ENCODE results near the gene ASL. TPM values are rescaled to one million over a fixed set of nuclear protein-coding genes. Genes with fewer than 3 reads are reported as not detected.
"Not testable (repeated sequence)": the region's sequence is repeated elsewhere in the genome, so short reads cannot be mapped to it uniquely, and the experiment has no call there.

ASL gene
- polyA plus RNA-seq, 4 donors: 13.8 to 37.4 (median 29.1) TPM

GRCh38 chr7:66072208-66072607, 3.4 kb upstream of the ASL start:
- not testable (repeated sequence) for DNase-seq (ENCODE audit: low read depth in 4 of 4, low spot score in 3 of 4)

- DNase-seq (ENCODE audit: low read depth in 4 of 4, low spot score in 3 of 4): no peak
Observed at GRCh38 chr7:66076462-66077329, 1.1 kb downstream of the ASL start.

- DNase-seq (ENCODE audit: low read depth in 4 of 4, low spot score in 3 of 4): no peak
Observed at GRCh38 chr7:66078067-66078466, 2.4 kb downstream of the ASL start.

GRCh38 chr7:66082083-66082482, 6.5 kb downstream of the ASL start:
- no peak for DNase-seq (ENCODE audit: low read depth in 4 of 4, low spot score in 3 of 4)

DNA sequence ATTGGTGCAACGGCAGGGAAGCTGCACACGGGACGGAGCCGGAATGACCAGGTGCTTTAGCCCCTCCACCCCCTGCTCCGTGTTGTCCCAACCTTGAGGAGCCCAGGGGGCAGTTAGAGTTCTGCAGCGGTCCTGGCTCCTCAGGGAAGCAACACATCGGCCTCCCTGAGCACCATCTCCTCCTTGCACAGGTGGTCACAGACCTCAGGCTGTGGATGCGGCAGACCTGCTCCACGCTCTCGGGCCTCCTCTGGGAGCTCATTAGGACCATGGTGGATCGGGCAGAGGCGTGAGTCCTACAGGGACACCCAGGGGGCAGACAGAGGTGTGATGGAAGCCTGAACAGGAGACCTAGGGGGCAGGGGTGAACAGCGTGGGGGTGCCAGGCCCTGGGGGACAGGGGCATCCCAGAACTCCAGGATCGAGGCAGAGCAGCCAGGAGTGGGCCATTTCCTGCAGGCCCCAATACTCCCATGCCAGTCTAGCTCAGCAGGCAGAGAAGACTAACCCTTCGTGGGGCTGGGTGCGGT, 7.3 kb downstream of the ASL start:
- DNase-seq (ENCODE audit: low read depth in 4 of 4, low spot score in 3 of 4): no peak

DNA sequence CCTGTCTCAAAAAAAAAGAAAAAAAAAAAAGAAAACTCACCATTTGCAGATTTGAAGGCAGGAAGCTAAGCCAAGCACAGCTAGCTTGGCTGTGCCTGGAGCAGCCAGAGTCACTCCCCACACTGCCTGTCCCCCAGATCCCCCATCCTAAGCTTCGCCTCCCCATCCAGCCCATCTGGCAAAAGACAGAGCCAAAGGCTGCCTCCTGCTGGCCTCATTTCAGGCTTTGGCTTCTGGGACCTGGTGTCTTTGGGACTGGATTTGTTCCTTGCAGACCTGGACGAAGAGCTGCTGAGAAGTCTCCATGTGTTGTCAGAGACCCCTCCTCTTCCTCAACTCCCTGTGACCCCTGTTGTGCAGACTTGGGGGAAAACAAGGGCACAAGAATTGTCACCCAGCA, 8.1 kb downstream of the ASL start:
- no peak for DNase-seq (ENCODE audit: low read depth in 4 of 4, low spot score in 3 of 4)

DNA sequence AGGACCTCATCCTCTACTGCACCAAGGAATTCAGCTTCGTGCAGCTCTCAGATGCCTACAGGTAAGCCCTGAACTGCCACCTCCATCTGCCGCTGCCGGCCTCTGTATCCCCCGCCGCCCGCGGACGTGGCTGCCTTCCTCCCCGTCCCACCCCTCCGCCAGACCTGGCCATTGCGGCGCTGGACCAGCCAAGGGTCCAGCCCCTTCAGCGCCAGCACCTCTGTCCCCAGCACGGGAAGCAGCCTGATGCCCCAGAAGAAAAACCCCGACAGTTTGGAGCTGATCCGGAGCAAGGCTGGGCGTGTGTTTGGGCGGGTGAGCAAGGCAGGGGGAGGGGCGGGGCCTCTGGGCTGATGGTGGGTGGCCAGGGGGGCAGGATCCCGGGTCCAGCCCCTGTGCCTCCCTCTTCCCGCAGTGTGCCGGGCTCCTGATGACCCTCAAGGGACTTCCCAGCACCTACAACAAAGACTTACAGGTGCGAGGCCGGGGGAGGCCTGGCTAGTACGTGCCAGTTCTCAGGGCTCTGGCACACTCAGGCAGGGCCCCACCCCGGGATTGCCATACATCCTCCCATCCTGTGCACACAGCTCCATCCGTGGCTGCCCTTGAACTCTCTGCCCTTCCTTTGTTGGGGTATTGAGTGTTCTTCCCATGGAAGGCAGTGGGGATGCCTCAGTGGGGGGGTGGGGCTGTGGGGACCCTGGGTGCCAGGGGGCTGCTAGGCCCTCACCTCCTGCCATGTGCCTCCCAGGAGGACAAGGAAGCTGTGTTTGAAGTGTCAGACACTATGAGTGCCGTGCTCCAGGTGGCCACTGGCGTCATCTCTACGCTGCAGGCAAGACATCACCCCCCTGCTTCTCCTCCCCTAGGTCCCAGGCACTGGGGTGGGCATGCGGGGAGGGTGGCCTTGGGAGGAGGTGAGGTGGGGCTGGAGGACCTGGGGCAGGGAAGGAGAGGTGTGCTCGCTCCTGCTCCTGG, 13.5 kb downstream of the ASL start:
- no peak for DNase-seq (ENCODE audit: low read depth in 4 of 4, low spot score in 3 of 4)

DNA sequence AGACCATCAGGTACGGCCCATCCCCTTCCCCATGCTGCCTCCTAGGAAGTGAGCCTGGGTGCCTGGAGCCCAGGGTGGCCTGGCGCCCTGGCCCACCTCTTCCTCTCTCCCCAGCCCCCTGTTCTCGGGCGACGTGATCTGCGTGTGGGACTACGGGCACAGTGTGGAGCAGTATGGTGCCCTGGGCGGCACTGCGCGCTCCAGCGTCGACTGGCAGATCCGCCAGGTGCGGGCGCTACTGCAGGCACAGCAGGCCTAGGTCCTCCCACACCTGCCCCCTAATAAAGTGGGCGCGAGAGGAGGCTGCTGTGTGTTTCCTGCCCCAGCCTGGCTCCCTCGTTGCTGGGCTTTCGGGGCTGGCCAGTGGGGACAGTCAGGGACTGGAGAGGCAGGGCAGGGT, 17.0 kb downstream of the ASL start:
- no peak for DNase-seq (ENCODE audit: low read depth in 4 of 4, low spot score in 3 of 4)

DNA sequence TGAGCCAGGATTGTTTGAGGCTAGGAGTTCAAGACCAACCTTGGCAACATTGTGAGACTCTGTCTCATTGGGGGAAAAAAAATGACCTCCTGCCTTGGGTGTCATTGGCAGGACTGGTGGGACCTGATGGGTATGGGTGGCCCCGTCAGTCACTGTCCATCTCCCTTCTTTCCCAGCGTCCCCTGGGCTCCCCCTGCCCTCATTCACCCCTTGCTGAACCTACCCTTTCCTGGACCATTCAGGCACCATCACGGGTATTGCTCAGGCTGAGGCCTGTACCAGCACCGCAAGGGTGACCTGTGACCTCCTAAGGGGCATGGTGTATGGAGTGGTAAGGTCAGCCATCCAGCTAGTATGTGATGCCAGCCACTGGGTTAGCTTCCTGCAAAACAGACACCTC, 19.4 kb downstream of the ASL start:
- no peak for DNase-seq (ENCODE audit: low read depth in 4 of 4, low spot score in 3 of 4)

DNA sequence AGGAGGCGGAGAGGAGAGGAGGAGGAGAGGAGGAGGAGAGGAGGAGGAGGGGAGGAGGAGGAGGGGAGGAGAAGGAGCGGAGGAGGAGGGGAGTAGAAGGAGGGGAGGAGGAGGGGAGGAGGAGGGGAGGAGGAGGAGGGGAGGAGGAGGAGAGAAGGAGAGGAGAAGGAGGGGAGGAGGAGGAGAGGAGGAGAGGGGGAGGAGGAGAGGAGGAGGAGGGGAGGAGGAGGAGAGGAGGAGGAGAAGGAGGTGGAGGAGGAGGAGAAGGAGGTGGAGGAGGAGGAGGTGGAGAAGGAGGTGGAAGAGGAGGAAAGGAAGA, 23.6 kb downstream of the ASL start:
- DNase-seq (ENCODE audit: low read depth in 4 of 4, low spot score in 3 of 4): no peak

DNA sequence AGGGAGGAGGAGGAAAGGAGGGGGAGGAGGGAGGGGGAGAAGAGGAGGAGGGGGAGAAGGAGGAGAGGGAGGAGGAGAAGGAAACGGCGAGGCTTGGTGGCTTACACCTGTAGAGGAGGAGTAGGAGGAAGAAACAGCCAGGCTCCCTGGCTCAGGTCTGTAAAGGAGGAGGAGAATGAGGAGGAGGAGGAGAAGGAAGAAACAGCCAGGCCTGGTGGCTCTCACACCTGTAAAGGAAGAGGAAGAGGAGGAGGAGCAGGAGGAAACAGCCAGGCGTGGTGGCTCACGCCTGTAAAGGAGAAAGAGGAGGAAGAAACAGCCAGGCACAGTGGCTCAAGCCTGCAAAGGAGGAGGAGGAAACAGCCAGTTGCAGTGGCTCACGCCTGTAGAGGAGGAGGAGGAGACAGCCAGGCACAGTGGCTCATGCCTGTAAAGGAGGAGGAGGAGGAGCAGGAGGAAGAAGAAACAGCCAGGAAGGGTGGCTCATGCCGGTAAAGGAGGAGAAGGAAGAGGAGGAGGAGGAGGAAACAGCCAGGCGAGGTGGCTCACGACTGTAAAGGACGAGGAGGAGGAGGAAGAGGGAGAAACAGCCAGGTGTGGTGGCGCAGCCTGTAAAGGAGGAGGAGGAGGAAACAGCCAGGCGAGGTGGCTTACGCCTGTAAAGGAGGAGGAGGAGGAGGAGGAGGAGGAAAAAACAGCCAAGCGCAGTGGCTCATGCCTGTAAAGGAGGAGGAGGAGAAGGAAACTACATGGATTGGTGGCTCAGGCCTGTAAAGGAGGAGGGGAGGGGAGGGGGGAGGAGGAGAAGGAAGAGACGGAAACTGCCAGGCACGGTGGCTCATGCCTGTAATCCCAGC, 24.2 kb downstream of the ASL start:
- DNase-seq (ENCODE audit: low read depth in 4 of 4, low spot score in 3 of 4): peak; percentile 68 to 74 (median 72)

DNA sequence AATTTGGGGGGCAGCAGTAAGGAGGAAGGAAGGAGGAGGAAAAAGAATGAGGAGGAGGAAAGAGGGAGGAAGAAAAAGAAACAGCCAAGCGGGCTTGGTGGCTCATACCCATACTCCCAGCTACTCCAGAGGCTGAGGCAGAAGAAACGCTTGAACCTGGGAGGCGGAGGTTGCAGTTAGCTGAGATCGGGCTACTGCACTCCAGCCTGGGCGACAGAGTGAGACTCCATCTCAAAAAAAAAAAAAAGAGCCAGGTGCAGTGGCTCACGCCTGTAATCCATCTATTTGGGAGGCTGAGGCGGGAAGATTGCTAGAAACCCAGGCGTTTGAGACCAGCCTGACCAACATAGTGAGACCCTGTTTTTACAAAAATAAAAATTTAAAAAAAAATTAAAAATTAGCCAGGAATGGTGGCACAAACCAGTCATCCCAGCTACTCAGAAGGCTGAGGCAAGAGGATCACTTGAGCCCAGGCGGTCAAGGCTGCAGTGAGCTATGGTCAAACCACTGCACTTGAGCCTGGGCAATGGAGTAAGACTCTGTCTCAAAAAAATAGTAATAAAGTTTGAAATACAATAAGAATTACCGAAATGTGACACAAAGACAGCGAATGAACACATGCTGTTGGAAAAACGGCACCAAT, 24.9 kb downstream of the ASL start:
- no peak for DNase-seq (ENCODE audit: low read depth in 4 of 4, low spot score in 3 of 4)

DNA sequence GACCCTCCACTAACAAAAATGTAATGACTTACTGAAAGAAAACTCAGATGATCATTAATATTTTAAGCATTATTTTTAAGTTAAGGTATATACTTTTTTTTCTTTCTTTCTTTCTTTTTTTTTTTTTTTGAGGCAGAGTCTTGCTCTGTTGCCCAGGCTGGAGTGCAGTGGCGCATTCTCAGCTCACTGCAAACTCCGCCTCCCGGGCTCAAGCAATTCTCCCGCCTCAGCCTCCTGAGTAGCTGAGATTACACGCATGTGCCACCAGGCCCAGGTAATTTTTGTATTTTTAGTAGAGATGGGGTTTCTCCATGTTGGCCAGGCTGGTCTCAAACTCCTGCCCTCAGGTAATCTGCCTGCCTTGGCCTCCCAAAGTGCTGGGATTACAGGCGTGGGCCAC, 26.5 kb downstream of the ASL start:
- not testable (repeated sequence) for DNase-seq (ENCODE audit: low read depth in 4 of 4, low spot score in 3 of 4)

DNA sequence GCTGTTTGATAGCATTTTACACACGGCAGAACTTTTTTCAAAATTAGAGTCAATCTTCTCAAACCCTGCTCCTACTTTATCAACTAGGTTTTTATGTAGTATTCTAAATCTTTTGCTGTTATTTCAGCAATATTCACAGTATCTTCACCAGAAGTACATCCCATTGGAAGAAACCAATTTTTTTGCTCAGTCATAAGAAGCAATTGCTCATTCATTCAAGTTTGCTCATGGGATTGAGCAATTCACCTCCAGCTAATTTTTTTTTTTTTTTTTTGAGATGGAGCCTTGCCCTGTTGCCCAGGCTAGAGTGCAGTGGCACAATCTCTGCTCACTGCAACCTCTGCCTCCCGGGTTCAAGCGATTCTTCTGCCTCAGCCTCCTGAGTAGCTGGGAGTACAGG, 28.4 kb downstream of the ASL start:
- DNase-seq (ENCODE audit: low read depth in 4 of 4, low spot score in 3 of 4): not testable (repeated sequence)

DNA sequence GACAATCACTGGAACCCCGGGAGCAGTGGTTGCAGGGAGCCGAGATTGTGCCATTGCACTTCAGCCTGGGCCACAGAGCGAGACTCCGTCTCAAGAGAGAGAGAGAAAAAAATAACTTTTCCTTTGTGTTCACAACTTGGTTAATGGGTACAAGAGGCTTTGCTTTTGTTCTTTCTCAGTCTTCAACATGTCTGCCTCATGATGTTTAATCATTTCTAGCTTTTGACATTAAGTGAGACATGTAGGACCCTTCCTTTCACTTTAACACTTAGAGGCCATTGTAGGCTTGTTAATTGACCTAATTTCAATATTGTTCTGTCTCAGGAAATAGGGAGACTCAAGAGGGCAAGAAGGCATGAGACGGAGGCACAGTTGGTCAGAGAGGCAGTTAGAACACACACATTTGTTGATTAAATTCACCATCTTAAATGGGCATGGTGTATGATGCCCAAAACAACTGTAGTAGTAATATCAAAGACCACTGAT, 29.7 kb downstream of the ASL start:
- DNase-seq (ENCODE audit: low read depth in 4 of 4, low spot score in 3 of 4): no peak

- DNase-seq (ENCODE audit: low read depth in 4 of 4, low spot score in 3 of 4): not testable (repeated sequence)
Observed at GRCh38 chr7:66108410-66108809, 32.8 kb downstream of the ASL start.

- DNase-seq (ENCODE audit: low read depth in 4 of 4, low spot score in 3 of 4): no peak
Observed at GRCh38 chr7:66110856-66111255, 35.2 kb downstream of the ASL start.

GRCh38 chr7:66114743-66115649, 39.4 kb downstream of the ASL start, which contains the start of gene CRCP:
TSS of gene CRCP (plus strand) at chr7:66114847. CDS start at chr7:66114963, 116 bp downstream.
- DNase-seq (ENCODE audit: low read depth in 4 of 4, low spot score in 3 of 4): peak; percentile 62 to 68 (median 63)

All from left renal pelvis (tissue), 4 donors.